ENCODE results near the gene ABTB1.

DNA sequence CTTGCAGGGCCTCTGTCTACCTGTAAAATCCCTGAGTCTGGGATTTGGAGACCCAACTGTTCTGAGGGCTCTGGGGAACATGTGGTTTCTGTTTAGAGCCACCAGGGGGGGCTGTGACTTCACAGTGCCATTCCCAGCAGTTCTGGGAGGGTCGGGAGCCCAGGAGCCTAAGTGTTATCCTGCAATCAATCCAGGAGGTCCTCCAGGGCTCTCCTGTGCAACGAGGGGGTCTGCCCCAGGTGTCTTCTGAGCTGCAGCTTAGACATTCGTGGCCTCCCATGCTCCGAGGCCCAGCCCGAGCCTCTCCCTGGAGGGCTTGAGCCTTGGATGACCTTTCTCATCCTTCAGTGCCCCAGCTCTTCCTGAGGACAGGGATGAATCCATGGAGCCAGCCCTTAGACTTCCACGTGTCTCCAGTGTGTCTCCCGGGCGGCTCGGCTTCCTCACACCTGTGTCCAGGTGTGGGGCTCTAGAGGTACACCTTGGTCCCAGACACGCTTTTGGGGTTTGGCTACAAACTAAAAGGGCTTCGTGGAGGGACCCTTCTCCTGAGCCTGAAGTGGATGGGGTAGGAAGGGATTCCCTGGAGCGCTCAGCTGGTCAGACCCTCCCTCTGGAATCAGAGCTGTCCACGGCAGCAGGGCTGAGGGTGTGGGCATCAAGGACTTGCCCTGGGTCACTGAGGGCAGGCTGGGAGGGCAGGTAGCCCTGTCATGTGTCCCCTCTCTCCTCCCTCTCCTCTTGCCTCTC, 20.3 kb upstream of the ABTB1 start:
- TF ChIP-seq, protein P1, sequence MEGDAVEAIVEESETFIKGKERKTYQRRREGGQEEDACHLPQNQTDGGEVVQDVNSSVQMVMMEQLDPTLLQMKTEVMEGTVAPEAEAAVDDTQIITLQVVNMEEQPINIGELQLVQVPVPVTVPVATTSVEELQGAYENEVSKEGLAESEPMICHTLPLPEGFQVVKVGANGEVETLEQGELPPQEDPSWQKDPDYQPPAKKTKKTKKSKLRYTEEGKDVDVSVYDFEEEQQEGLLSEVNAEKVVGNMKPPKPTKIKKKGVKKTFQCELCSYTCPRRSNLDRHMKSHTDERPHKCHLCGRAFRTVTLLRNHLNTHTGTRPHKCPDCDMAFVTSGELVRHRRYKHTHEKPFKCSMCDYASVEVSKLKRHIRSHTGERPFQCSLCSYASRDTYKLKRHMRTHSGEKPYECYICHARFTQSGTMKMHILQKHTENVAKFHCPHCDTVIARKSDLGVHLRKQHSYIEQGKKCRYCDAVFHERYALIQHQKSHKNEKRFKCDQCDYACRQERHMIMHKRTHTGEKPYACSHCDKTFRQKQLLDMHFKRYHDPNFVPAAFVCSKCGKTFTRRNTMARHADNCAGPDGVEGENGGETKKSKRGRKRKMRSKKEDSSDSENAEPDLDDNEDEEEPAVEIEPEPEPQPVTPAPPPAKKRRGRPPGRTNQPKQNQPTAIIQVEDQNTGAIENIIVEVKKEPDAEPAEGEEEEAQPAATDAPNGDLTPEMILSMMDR (conservative IDR thresholded peaks at IDR 0.05 in 1 of 2, IDR thresholded peaks at IDR 0.05 in 1 of 2; ENCODE audit: low read depth in 1 of 2, low read length in 2 of 2): peak; percentile 87 to 93
- TF ChIP-seq EZH2 (IDR thresholded peaks at IDR 0.05; ENCODE audit: low read length, missing control alignments): no peak

Measured in fibroblast of lung (primary cell).